HG02642 (cell line): ENCODE measurements around the gene NDOR1.
"Not testable (repeated sequence)": the region's sequence is repeated elsewhere in the genome, so short reads cannot be mapped to it uniquely, and the experiment has no call there.

Experiments
- ATAC-seq: cut with Tn5 transposase; IDR thresholded peaks from one replicate; pipeline ENCODE4 v1.9.1; 2021; ENCODE audit warnings: mild to moderate bottlenecking; ENCODE audit not compliant: unreplicated experiment, poor library complexity

NDOR1 gene

DNA sequence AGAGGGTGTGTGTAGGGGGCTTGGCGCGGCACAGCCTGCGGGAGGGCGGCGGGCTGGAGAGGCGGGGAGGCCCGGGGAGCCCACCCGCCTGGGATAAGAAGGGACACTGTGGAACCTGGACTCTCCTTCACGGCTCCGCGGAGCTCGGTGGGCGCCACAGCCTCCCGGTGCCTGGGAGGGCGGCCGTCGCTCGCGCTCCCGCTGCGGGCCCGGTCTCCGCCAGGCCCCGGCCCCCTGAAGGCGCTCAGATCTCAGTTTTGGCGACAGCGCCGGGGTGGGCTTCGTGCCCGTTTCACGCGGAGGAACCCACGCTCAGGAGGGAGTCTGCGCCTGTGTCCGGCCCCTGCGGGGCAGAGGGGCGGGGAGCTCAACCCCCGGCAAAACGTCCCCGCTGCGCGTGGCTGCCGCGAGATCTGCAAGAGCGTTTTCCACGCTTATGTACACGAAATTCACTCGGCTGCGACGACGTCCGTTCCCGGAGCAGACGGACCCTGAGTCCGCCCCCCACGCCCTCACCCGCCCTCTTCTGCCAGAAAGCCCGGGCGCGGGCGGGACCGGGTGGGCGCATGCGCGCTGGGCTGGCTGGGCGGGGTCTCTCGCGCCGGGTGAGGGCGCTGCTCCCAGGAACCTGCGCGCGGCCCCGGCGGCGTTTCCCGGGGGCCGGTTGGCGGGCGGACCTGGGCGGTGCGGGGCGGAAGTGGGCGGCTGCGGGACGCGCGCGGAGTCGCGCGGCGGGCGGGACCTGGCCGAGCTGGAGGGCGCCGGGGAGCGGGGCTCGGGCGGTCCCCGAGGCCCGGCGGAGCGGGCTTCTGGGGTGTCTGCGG, 49.3 kb downstream of the NDOR1 start, which contains the start of gene NELFB:
Gene NELFB, plus strand, starts transcription at position 704 of the 824 bp plus-strand sequence.
- ATAC-seq: peak; percentile 83

DNA sequence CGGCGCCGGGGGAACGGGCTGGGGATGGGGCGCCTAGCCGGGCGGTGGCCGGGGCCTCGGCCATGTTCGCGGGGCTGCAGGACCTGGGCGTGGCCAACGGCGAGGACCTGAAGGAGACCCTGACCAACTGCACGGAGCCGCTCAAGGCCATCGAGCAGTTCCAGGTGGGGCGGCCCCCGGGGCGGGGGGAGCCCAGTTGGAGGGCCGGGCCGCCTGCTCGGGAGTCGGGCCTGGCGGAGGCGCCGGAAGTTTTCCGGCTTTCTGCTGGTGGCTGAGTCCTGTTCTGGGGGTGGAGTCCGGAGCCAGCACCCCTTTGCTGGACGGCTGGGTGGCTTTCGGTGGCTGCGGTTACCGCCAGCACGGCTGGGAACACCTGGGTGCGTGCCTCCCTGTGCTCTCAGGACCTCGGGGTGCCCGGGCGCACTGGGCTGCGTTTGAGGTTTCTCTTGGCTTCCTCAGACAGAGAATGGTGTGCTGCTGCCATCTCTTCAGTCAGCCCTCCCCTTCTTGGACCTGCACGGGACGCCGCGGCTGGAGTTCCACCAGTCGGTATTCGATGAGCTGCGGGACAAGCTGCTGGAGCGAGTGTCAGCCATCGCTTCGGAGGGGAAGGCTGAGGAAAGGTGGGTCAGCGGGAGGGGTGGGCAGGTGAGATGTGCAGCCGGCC, 50.1 kb downstream of the NDOR1 start:
- peak; percentile 32 for ATAC-seq

DNA sequence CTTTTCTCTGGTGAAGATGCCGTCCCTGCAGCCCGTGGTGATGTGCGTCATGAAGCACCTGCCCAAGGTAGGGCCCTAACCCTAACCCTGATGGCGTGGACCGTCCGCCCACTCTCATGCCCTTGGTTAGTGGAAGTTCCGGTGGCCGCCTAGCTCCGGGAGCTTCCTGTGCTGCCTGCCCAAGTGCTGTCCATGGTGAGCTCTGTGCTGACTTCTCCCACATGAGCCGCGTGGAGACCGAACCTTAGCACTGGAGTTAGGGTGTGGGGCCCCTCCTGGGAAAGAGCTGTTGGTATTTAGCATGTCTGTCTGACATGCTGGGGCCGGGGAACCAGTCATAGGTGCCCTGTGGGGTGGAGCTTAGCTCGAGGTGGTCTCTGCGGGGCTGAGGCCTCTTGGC, 50.9 kb downstream of the NDOR1 start:
- no peak for ATAC-seq

DNA sequence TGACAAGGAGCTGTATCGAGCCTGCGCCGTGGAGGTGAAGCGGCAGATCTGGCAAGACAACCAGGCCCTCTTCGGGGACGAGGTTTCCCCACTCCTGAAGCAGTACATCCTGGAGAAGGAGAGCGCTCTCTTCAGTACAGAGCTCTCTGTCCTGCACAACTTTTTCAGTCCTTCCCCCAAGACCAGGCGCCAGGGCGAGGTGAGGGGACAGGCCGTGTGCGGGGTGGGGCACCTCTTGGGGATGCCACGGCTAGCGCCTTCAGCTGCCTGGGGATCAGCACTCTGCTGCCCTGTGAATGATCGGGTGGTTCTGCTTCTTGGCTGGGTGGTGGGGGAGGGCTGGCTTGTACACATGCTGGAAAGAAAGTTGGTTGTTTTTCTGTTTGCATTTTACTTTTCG, 51.4 kb downstream of the NDOR1 start:
- no peak for ATAC-seq

DNA sequence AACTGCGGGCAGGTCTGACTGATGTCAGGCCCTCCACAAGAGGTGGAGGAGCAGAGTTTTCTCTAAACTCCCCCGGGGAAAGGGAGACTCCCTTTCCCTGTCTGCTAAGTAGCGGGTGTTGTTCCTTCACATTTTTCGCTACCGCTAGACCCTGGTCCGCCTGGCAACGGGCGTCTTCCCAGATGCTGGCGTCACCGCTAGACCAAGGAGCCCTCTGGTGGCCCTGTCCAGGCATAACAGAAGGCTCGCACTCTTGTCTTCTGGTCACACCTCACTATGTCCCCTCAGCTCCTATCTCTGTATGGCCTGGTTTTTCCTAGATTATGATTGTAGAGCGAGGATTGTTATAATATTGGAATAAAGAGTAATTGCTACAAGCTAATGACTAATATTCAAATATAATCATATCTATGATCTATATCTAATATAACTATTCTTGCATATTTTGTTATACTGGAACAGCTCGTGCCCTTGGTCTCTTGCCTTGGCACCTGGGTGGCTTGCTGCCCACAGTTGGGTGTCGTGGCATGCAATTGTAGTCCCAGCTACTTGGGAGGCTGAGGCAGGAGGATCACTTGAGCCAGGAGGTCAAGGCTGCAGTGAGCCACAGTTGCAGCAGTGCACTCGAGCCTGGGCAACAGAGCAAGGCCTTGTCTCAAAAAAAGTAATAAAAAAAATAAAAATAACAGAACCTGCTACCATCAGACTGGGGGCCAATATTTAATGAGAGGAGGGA, 56.8 kb downstream of the NDOR1 start:
- not testable (repeated sequence) for ATAC-seq

DNA sequence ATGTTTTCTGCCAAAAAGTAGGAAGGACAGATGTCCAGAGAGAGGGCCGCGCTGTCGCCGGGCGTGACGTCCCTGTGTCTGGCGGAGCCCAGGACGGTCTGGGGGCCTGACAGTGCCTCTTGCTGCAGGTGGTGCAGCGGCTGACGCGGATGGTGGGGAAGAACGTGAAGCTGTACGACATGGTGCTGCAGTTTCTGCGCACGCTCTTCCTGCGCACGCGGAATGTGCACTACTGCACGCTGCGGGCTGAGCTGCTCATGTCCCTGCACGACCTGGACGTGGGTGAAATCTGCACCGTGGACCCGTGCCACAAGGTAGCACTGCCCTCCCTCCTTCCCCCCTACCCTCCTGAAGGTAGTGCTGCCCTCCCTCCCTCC, 57.4 kb downstream of the NDOR1 start:
- no peak for ATAC-seq

DNA sequence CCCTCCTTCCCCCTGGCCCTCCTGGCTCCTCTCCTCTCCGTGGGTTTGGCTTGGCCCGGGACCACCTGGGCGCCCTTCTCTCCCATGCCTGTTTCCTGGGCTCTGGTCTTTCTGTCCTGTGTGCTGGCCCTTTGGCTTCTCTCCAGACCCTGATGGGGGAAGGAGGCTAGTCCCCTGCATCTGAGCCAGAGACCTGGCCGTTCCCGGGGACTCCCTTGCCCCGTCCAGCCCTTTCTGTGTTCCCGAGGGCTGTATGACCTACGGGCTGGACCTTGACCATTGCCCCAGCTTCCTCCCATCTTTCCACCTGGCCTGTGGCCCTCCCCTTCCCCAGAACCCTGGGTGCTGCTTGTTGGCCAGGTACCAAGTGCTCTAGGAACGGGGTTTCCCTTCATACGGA, 58.0 kb downstream of the NDOR1 start:
- no peak for ATAC-seq

DNA sequence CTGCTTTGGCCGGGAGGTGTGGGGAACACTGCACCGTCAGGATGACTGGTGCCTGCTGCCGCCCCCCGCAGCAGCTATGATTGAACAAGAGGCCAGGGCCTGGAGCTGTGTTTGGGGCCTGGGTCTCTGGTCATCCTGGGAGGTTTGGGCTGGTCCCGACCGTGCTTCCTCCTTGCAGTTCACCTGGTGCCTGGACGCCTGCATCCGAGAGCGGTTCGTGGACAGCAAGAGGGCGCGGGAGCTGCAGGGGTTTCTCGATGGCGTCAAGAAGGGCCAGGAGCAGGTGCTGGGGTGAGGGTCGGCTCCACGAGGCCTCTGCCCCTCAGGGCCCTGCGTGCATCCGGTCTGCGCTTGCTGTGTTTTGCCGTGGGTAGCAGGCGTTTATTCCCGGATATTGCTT, 58.6 kb downstream of the NDOR1 start:
- no peak for ATAC-seq

DNA sequence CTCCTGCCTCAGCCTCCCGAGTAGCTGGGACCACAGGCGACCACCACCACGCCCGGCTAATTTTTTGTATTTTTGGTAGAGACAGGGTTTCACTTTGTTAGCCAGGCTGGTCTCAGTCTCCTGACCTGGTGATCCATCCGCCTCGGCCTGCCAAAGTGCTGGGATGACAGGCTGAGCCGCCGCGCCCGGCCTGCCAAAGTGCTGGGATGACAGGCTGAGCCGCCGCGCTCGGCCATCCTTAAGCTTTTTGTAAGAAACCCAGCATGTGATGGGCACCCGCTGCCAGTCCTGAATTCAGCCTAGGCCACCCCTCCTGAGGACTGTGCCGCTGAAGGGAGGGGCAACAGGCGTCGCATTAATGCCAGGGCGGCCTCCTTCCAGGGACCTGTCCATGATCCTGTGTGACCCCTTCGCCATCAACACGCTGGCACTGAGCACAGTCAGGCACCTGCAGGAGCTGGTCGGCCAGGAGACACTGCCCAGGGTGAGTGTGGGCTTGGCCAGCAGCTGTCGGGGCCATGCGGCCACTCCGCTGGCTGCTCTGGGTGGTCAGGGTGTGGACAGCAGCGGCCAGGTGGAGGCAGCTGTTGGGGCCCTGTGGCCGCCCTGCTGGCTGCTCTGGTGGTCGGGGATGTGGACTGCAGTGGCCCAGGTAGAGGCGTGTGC, 60.1 kb downstream of the NDOR1 start:
- no peak for ATAC-seq

DNA sequence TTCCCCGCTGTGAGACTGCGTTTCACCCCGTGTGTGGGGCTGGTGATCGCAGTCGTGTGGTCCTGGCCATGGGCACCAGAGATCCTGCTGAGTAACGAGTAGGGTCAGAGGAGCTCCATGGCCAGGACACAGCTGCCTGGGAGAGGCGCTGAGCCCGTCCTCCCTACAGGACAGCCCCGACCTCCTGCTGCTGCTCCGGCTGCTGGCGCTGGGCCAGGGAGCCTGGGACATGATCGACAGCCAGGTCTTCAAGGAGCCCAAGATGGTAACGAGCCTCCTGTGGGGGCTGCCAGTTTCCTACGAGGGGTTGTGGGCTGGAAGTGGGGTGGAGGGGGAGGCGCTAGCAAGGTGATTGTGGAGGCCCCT, 60.6 kb downstream of the NDOR1 start:
- ATAC-seq: no peak
